HepG2 (cell line): ENCODE results near the gene RBM18. TPM values are rescaled to one million over a fixed set of nuclear protein-coding genes. Genes with fewer than 3 reads are reported as not detected.

Source experiments
- CHD4 ChIP-seq: fragments of 200-600 bp; sonication (generic); IDR thresholded peaks from 2 replicates; pipeline ENCODE4 v1.7.0; 2017; ENCODE audit warnings: mild to moderate bottlenecking, low read length, borderline replicate concordance
- HDAC1 ChIP-seq: sonication (generic); formaldehyde crosslinking; IDR thresholded peaks from 2 replicates; pipeline ENCODE4 v1.5.1; 2020; ENCODE audit warnings: mild to moderate bottlenecking, missing genetic modification reagents
- MED13 ChIP-seq: sonication (generic); formaldehyde crosslinking; IDR thresholded peaks from 2 replicates; pipeline ENCODE4 v1.5.0; 2020; ENCODE audit warnings: missing genetic modification reagents
- PCBP2 ChIP-seq: fragments of 200-400 bp; formaldehyde crosslinking; optimal IDR thresholded peaks from 2 replicates; pipeline ENCODE3; 2018; ENCODE audit warnings: low read length, low read depth; ENCODE audit not compliant: poor library complexity, severe bottlenecking
- RBFOX2 ChIP-seq: fragments of 200-400 bp; formaldehyde crosslinking; IDR thresholded peaks from 2 replicates; pipeline ENCODE4 v1.6.1; 2017; ENCODE audit warnings: low read depth, mild to moderate bottlenecking, low read length
- SP1 ChIP-seq, 2 experiments: fragments of 450-650 bp in 1 of 2; sonication (generic) in 1 of 2; formaldehyde crosslinking in 1 of 2; IDR thresholded peaks; 2 replicates each; pipeline versions ENCODE4 v1.4.0 to v1.6.1; 2016 to 2020; ENCODE audit warnings: missing genetic modification reagents in 1 of 2
- TBX2 ChIP-seq: sonication (generic); formaldehyde crosslinking; IDR thresholded peaks from 2 replicates; pipeline ENCODE4 v1.5.0; 2020; ENCODE audit warnings: missing genetic modification reagents, mild to moderate bottlenecking, borderline replicate concordance
- ZNF234 ChIP-seq: sonication (generic); formaldehyde crosslinking; conservative IDR thresholded peaks from 2 replicates; pipeline ENCODE4 v1.5.1; 2020; ENCODE audit warnings: mild to moderate bottlenecking, missing genetic modification reagents
- ZNF329 ChIP-seq: sonication (generic); formaldehyde crosslinking; IDR thresholded peaks from 2 replicates; pipeline ENCODE4 v1.9.0; 2021; ENCODE audit warnings: low read depth, mild to moderate bottlenecking, missing genetic modification reagents
- ZNF382 ChIP-seq: sonication (generic); formaldehyde crosslinking; IDR thresholded peaks from 2 replicates; pipeline ENCODE4 v1.5.0; 2020; ENCODE audit warnings: missing genetic modification reagents, mild to moderate bottlenecking, borderline replicate concordance
- ZNF510 ChIP-seq: sonication (generic); formaldehyde crosslinking; IDR thresholded peaks from 2 replicates; pipeline ENCODE4 v1.4.0; 2020; ENCODE audit warnings: low read depth, mild to moderate bottlenecking, missing genetic modification reagents
- ZNF530 ChIP-seq: sonication (generic); formaldehyde crosslinking; IDR thresholded peaks from 2 replicates; pipeline ENCODE4 v1.5.0; 2020; ENCODE audit warnings: low read depth, mild to moderate bottlenecking, missing genetic modification reagents
- ZNF850 ChIP-seq: sonication (generic); formaldehyde crosslinking; conservative IDR thresholded peaks from 2 replicates; pipeline ENCODE4 v1.9.0; 2021; ENCODE audit warnings: mild to moderate bottlenecking, missing genetic modification reagents
- polyA plus RNA-seq, 8 experiments: library from polyadenylated mRNA; depleted of rRNA in 3 of 8; stranded (reverse) in 7 of 8; unstranded in 1 of 8; fragments of >200 nt; fragmentation: Illumina TruSeq in 4 of 8; extraction: Trizol in 4 of 8; gene quantifications; 2 replicates each; pipeline versions ENCODE4 v1.2.1 to v1.2.3, GENCODE V29; 2011 to 2016; ENCODE audit warnings: low read depth in 4 of 8, missing spikeins in 1 of 8, mixed read lengths in 1 of 8; ENCODE audit not compliant: insufficient read depth in 1 of 8
- total RNA-seq, 5 experiments: library from RNA; depleted of rRNA; stranded (reverse); fragments of >200 nt; fragmentation: Illumina TruSeq; extraction: Trizol; gene quantifications; 2 replicates each; pipeline ENCODE4 v1.2.3, GENCODE V29; 2016; ENCODE audit warnings: low read depth in 1 of 5
- TF ChIP-seq, protein P1 (sequence below), 2 experiments: sonication (generic) in 1 of 2; formaldehyde crosslinking in 1 of 2; IDR thresholded peaks; 2 replicates each; pipeline versions ENCODE4 v1.4.0 to v1.6.1; 2018 to 2020; ENCODE audit warnings: missing genetic modification reagents in 2 of 2, borderline replicate concordance in 1 of 2, low read depth in 1 of 2, mild to moderate bottlenecking in 1 of 2, missing biosample characterization in 1 of 2
- TF ChIP-seq, protein P2 (sequence below): sonication (generic); formaldehyde crosslinking; IDR thresholded peaks from 2 replicates; pipeline ENCODE4 v1.5.0; 2020; ENCODE audit warnings: mild to moderate bottlenecking, missing genetic modification reagents
- TF ChIP-seq, protein P3 (sequence below), 2 experiments: sonication (generic) in 1 of 2; formaldehyde crosslinking in 1 of 2; IDR thresholded peaks; 2 replicates each; pipeline versions ENCODE4 v1.5.1 to v1.6.1; 2011 to 2020; ENCODE audit warnings: borderline replicate concordance in 1 of 2, low read depth in 1 of 2, low read length in 1 of 2, mild to moderate bottlenecking in 1 of 2, missing genetic modification reagents in 1 of 2, moderate library complexity in 1 of 2
- TF ChIP-seq, protein P4 (sequence below): sonication (generic); formaldehyde crosslinking; IDR thresholded peaks from 2 replicates; pipeline ENCODE4 v1.4.0; 2020; ENCODE audit warnings: missing genetic modification reagents
- TF ChIP-seq, protein P5 (sequence below): sonication (generic); formaldehyde crosslinking; IDR thresholded peaks from 2 replicates; pipeline ENCODE4 v1.8.1; 2023; ENCODE audit warnings: mild to moderate bottlenecking, missing genetic modification reagents
- TF ChIP-seq, protein P6 (sequence below): IDR thresholded peaks from 2 replicates; pipeline ENCODE4 v1.6.1; 2016; ENCODE audit warnings: mild to moderate bottlenecking

Gene RBM18
- total and polyA plus RNA-seq, 2 of the 13 experiments (the other 11 are each of a cell fraction or from before 2014, with no cell fraction given), result 12.6 to 16.6 TPM

DNA sequence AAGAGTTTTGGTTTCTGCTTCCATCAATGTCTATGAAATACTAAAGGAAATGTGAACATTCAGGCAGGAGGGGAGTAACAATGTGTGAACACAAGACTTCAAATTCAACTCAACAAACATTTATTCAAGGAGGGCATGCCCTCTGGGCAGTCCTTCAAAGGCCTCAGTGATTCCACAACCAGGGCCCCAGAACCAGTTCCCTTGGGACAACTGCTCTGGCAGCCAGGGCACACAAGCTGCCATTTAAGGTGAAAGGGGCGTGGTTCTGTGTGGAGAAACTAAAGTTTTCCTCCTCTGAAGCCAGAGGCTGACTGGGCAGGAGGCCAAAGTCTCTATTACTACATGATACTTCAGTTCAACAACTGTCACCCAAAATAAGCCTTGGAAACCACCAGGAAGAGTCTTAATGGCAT, 3.2 kb downstream of the RBM18 start (continued):
- TF ChIP-seq MED13 (CRISPR knock-in tag), result no peak
- TF ChIP-seq, protein P1, sequence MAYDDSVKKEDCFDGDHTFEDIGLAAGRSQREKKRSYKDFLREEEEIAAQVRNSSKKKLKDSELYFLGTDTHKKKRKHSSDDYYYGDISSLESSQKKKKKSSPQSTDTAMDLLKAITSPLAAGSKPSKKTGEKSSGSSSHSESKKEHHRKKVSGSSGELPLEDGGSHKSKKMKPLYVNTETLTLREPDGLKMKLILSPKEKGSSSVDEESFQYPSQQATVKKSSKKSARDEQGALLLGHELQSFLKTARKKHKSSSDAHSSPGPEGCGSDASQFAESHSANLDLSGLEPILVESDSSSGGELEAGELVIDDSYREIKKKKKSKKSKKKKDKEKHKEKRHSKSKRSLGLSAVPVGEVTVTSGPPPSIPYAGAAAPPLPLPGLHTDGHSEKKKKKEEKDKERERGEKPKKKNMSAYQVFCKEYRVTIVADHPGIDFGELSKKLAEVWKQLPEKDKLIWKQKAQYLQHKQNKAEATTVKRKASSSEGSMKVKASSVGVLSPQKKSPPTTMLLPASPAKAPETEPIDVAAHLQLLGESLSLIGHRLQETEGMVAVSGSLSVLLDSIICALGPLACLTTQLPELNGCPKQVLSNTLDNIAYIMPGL (CRISPR knock-in tag; IDR thresholded peaks at IDR 0.05; ENCODE audit: borderline replicate concordance in 1 of 2, low read depth in 1 of 2), result no peak
- TF ChIP-seq ZNF382 (CRISPR knock-in tag), result no peak
- TF ChIP-seq, protein P2, sequence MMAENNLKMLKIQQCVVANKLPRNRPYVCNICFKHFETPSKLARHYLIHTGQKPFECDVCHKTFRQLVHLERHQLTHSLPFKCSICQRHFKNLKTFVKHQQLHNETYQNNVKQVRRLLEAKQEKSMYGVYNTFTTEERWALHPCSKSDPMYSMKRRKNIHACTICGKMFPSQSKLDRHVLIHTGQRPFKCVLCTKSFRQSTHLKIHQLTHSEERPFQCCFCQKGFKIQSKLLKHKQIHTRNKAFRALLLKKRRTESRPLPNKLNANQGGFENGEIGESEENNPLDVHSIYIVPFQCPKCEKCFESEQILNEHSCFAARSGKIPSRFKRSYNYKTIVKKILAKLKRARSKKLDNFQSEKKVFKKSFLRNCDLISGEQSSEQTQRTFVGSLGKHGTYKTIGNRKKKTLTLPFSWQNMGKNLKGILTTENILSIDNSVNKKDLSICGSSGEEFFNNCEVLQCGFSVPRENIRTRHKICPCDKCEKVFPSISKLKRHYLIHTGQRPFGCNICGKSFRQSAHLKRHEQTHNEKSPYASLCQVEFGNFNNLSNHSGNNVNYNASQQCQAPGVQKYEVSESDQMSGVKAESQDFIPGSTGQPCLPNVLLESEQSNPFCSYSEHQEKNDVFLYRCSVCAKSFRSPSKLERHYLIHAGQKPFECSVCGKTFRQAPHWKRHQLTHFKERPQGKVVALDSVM (CRISPR knock-in tag), result 0 out of 2 replicates have a peak, but pooled peaks have one; percentile 40
- TF ChIP-seq CHD4, result no peak
- no peak for TF ChIP-seq RBFOX2
- no peak for TF ChIP-seq HDAC1
- TF ChIP-seq ZNF510 (CRISPR knock-in tag), result no peak
- TF ChIP-seq, protein P3, sequence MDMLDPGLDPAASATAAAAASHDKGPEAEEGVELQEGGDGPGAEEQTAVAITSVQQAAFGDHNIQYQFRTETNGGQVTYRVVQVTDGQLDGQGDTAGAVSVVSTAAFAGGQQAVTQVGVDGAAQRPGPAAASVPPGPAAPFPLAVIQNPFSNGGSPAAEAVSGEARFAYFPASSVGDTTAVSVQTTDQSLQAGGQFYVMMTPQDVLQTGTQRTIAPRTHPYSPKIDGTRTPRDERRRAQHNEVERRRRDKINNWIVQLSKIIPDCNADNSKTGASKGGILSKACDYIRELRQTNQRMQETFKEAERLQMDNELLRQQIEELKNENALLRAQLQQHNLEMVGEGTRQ (IDR thresholded peaks at IDR 0.05; ENCODE audit: low read depth, low read length), result no peak
- TF ChIP-seq, protein P3 (CRISPR knock-in tag; IDR thresholded peaks at IDR 0.05; ENCODE audit: borderline replicate concordance), result peak; percentile 28; the same call in 1 of the 2 replicates
- no peak for TF ChIP-seq PCBP2
- TF ChIP-seq ZNF234, result no peak
- TF ChIP-seq TBX2, result no peak
- TF ChIP-seq ZNF329 (CRISPR knock-in tag), result no peak
- TF ChIP-seq SP1 (IDR thresholded peaks at IDR 0.05), result no peak
- TF ChIP-seq SP1 (CRISPR knock-in tag; IDR thresholded peaks at IDR 0.05), result peak; percentile 38; the same call in 1 of the 2 replicates
- no peak for TF ChIP-seq ZNF850 (CRISPR knock-in tag)
- TF ChIP-seq, protein P4, sequence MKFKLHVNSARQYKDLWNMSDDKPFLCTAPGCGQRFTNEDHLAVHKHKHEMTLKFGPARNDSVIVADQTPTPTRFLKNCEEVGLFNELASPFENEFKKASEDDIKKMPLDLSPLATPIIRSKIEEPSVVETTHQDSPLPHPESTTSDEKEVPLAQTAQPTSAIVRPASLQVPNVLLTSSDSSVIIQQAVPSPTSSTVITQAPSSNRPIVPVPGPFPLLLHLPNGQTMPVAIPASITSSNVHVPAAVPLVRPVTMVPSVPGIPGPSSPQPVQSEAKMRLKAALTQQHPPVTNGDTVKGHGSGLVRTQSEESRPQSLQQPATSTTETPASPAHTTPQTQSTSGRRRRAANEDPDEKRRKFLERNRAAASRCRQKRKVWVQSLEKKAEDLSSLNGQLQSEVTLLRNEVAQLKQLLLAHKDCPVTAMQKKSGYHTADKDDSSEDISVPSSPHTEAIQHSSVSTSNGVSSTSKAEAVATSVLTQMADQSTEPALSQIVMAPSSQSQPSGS (CRISPR knock-in tag), result no peak
- no peak for TF ChIP-seq ZNF530 (CRISPR knock-in tag)
- TF ChIP-seq, protein P5, sequence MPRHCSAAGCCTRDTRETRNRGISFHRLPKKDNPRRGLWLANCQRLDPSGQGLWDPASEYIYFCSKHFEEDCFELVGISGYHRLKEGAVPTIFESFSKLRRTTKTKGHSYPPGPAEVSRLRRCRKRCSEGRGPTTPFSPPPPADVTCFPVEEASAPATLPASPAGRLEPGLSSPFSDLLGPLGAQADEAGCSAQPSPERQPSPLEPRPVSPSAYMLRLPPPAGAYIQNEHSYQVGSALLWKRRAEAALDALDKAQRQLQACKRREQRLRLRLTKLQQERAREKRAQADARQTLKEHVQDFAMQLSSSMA (CRISPR knock-in tag), result no peak
- TF ChIP-seq, protein P6, sequence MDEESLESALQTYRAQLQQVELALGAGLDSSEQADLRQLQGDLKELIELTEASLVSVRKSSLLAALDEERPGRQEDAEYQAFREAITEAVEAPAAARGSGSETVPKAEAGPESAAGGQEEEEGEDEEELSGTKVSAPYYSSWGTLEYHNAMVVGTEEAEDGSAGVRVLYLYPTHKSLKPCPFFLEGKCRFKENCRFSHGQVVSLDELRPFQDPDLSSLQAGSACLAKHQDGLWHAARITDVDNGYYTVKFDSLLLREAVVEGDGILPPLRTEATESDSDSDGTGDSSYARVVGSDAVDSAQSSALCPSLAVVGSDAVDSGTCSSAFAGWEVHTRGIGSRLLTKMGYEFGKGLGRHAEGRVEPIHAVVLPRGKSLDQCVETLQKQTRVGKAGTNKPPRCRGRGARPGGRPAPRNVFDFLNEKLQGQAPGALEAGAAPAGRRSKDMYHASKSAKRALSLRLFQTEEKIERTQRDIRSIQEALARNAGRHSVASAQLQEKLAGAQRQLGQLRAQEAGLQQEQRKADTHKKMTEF (CRISPR knock-in tag), result no peak
